Bronchial epithelial cell (primary cell): Measurements from ENCODE around the gene HMCN1. TPM values are rescaled to one million over a fixed set of nuclear protein-coding genes. Genes with fewer than 3 reads are reported as not detected.

ENCODE experiments used
- DNase-seq: peaks from one replicate; pipeline ENCODE4 v3.0.0-alpha.2; 2010; ENCODE audit warnings: low read depth
- FAIRE-seq: peaks from 2 replicates; lab custom pipeline; 2011; peaks lifted over from hg19 to GRCh38; lab: Jason Lieb, UNC
- H3K27me3 ChIP-seq: 2 replicates; pipeline ENCODE4 v1.5.1; 2011; ENCODE audit warnings: low read length; ENCODE audit not compliant: control insufficient read depth, insufficient read depth
- H3K36me3 ChIP-seq: 2 replicates; pipeline ENCODE4 v1.5.1; 2011; ENCODE audit warnings: low read length; ENCODE audit not compliant: control insufficient read depth, insufficient read depth
- H3K4me3 ChIP-seq: 2 replicates; pipeline ENCODE4 v1.5.1; 2011; ENCODE audit warnings: mild to moderate bottlenecking, low read depth, low read length, control low read depth
- CTCF ChIP-seq: IDR thresholded peaks from 2 replicates; pipeline ENCODE4 v1.5.1; 2011; ENCODE audit warnings: mild to moderate bottlenecking, moderate library complexity, low read length, control low read depth, inconsistent platforms; ENCODE audit not compliant: insufficient read depth, severe bottlenecking
- total RNA-seq: library from RNA; depleted of rRNA; stranded (reverse); fragments of >200 nt; gene quantifications from 2 replicates; pipeline ENCODE4 v1.2.1, GENCODE V29; 2014

Gene HMCN1
- total RNA-seq, 1 donor from 2014 or later, result 1.1 TPM

- no peak overlapping the region for H3K4me3 ChIP-seq
- no peak for FAIRE-seq
- DNase-seq, result no peak
- H3K36me3 ChIP-seq, result no peaks in the 10 kb centered on the region
- H3K27me3 ChIP-seq, result no peaks in the 10 kb centered on the region
- no peak for TF ChIP-seq CTCF
Observed at GRCh38 chr1:185938396-185938795, 204.2 kb downstream of the HMCN1 start.

- FAIRE-seq (no peak), DNase-seq (peak; percentile 8)
- Histone ChIP-seq H3K36me3 (no peaks in the 10 kb centered on the region), H3K4me3 (no peak overlapping the region), H3K27me3 (no peaks in the 10 kb centered on the region)
- no peak for TF ChIP-seq CTCF
Observed at GRCh38 chr1:185939142-185939541, 205.0 kb downstream of the HMCN1 start.

GRCh38 chr1:185942961-185943360 is 208.8 kb downstream of the HMCN1 start:
- H3K4me3 ChIP-seq, result no peak overlapping the region
- no peak for TF ChIP-seq CTCF
- FAIRE-seq (no peak), DNase-seq (no peak)
- H3K27me3 ChIP-seq, result no peaks in the 10 kb centered on the region
- no peaks in the 10 kb centered on the region for H3K36me3 ChIP-seq

GRCh38 chr1:185956881-185957280 is 222.7 kb downstream of the HMCN1 start:
- DNase-seq (no peak), FAIRE-seq (no peak)
- no peak overlapping the region for H3K4me3 ChIP-seq
- H3K36me3 ChIP-seq, result no peaks in the 10 kb centered on the region
- TF ChIP-seq CTCF, result no peak
- H3K27me3 ChIP-seq, result no peaks in the 10 kb centered on the region

GRCh38 chr1:185957441-185958363 is 223.5 kb downstream of the HMCN1 start:
- H3K27me3 ChIP-seq, result no peaks in the 10 kb centered on the region
- FAIRE-seq, result no peak
- no peak overlapping the region for H3K4me3 ChIP-seq
- H3K36me3 ChIP-seq, result no peaks in the 10 kb centered on the region
- DNase-seq, result peak; percentile 25
- no peak for TF ChIP-seq CTCF
